ENCODE data around the gene DTD1.

DTD1 gene

GRCh38 chr20:18805881-18806280 is 218.0 kb downstream of the DTD1 start:
- no peak for DNase-seq

- no peak for DNase-seq
Measured at GRCh38 chr20:18808712-18809111, 220.9 kb downstream of the DTD1 start.

- DNase-seq = no peak
Measured at GRCh38 chr20:18811186-18811585, 223.3 kb downstream of the DTD1 start.

- no peak for DNase-seq
Measured at GRCh38 chr20:18811904-18812303, 224.1 kb downstream of the DTD1 start.

GRCh38 chr20:18813483-18813882 is 225.6 kb downstream of the DTD1 start, which contains the start of gene SCP2D1:
SCP2D1 (plus strand) TSS chr20:18813783; CDS start chr20:18813816, 33 bp downstream.
- DNase-seq = no peak

- DNase-seq = no peak
Measured at GRCh38 chr20:18815194-18815942, 227.5 kb downstream of the DTD1 start.

Measured in NCI-H446 treated with DMSO at 0.1 percent for 48 hours (cell line).